Loucy (cell line): ENCODE results near the gene TCEA3.

ENCODE experiments used
- H2AFZ ChIP-seq: fragments of 200-600 bp; sonication (generic); 2 replicates; pipeline ENCODE4 v1.6.0; 2016; ENCODE audit warnings: antibody characterized with exemption, mild to moderate bottlenecking, low read length, moderate library complexity
- H3F3A ChIP-seq: fragments of 200-600 bp; 2 replicates; pipeline ENCODE4 v1.6.0; 2016; ENCODE audit warnings: antibody characterized with exemption, low read depth, mild to moderate bottlenecking
- H3K27me3 ChIP-seq: fragments of 200-600 bp; sonication (generic); 2 replicates; pipeline ENCODE4 v1.6.1; 2014; ENCODE audit warnings: low read length, mild to moderate bottlenecking; ENCODE audit not compliant: insufficient read depth, poor library complexity, severe bottlenecking
- H3K36me3 ChIP-seq: fragments of 200-600 bp; sonication (generic); 2 replicates; pipeline ENCODE4 v1.6.1; 2016; ENCODE audit warnings: low read length; ENCODE audit not compliant: insufficient read depth
- H3K4me1 ChIP-seq: fragments of 200-600 bp; sonication (generic); 2 replicates; pipeline ENCODE4 v1.5.1; 2014; ENCODE audit warnings: low read length, mild to moderate bottlenecking; ENCODE audit not compliant: insufficient read depth, poor library complexity, severe bottlenecking
- H3K4me2 ChIP-seq: fragments of 200-600 bp; sonication (generic); 2 replicates; pipeline ENCODE4 v1.6.0; 2014; ENCODE audit warnings: antibody characterized with exemption, low read length, low read depth, mild to moderate bottlenecking; ENCODE audit not compliant: poor library complexity, severe bottlenecking
- H3K4me3 ChIP-seq: fragments of 200-600 bp; sonication (generic); 2 replicates; pipeline ENCODE4 v1.5.1; 2014; ENCODE audit warnings: low read length, mild to moderate bottlenecking, mixed read lengths; ENCODE audit not compliant: poor library complexity, severe bottlenecking
- H3K79me2 ChIP-seq: fragments of 200-600 bp; sonication (generic); 2 replicates; pipeline ENCODE4 v1.6.1; 2014; ENCODE audit warnings: low read length; ENCODE audit not compliant: insufficient read depth
- H3K9ac ChIP-seq: fragments of 200-600 bp; sonication (generic); 2 replicates; pipeline ENCODE4 v1.6.0; 2014; ENCODE audit warnings: mild to moderate bottlenecking, low read depth, low read length, moderate library complexity; ENCODE audit not compliant: poor library complexity, severe bottlenecking
- H3K9me2 ChIP-seq: fragments of 200-600 bp; sonication (generic); replicated peaks from 2 replicates; pipeline ENCODE4 v1.6.1; 2016; ENCODE audit warnings: low read depth, low read length, mixed read lengths
- H3K9me3 ChIP-seq: fragments of 200-600 bp; sonication (generic); 2 replicates; pipeline ENCODE4 v1.6.1; 2014; ENCODE audit warnings: mild to moderate bottlenecking, antibody characterized with exemption, low read length, low read depth; ENCODE audit not compliant: insufficient read depth
- H4K20me1 ChIP-seq: fragments of 200-600 bp; sonication (generic); 2 replicates; pipeline ENCODE4 v1.6.0; 2014; ENCODE audit warnings: antibody characterized with exemption, low read length, mild to moderate bottlenecking; ENCODE audit not compliant: insufficient read depth, poor library complexity, severe bottlenecking
- CTCF ChIP-seq: fragments of 200-600 bp; sonication (generic); conservative IDR thresholded peaks from 2 replicates; pipeline ENCODE4 v1.5.1; 2014; ENCODE audit warnings: mild to moderate bottlenecking, antibody characterized with exemption, low read length
- EZH2phosphoT487 ChIP-seq: fragments of 200-600 bp; IDR thresholded peaks from 2 replicates; pipeline ENCODE4 v1.6.1; 2018; ENCODE audit warnings: antibody characterized with exemption, mild to moderate bottlenecking, moderate library complexity, borderline replicate concordance

Gene TCEA3

GRCh38 chr1:23471473-23472075 is 47.0 kb upstream of the TCEA3 start:
- Histone ChIP-seq H3K9ac (no peak overlapping the region), H3K4me1 (no peaks in the 10 kb centered on the region), H3K9me2 (no peaks in the 10 kb centered on the region), H4K20me1 (no peaks in the 10 kb centered on the region), H3K9me3 (no peaks in the 10 kb centered on the region), H3K4me3 (no peak overlapping the region), H3K27me3 (no peaks in the 10 kb centered on the region), H3K79me2 (no peaks in the 10 kb centered on the region), H3K4me2 (no peak overlapping the region), H3F3A (no peaks in the 10 kb centered on the region), H2AFZ (no peak overlapping the region), H3K36me3 (no peaks in the 10 kb centered on the region)
- no peak for TF ChIP-seq EZH2phosphoT487
- no peak for TF ChIP-seq CTCF

- Histone ChIP-seq H3K9me2 (no peaks in the 10 kb centered on the region), H3F3A (no peaks in the 10 kb centered on the region), H3K9ac (no peak overlapping the region), H3K9me3 (no peaks in the 10 kb centered on the region), H3K4me2 (no peak overlapping the region), H4K20me1 (no peaks in the 10 kb centered on the region), H3K4me1 (no peaks in the 10 kb centered on the region), H3K36me3 (no peaks in the 10 kb centered on the region), H3K79me2 (no peaks in the 10 kb centered on the region), H3K4me3 (no peak overlapping the region), H3K27me3 (no peaks in the 10 kb centered on the region), H2AFZ (no peak overlapping the region)
- TF ChIP-seq EZH2phosphoT487 (no peak), CTCF (no peak)
These were observed 45.9 kb upstream of the TCEA3 start for GRCh38 chr1:23470282-23471070.

- TF ChIP-seq CTCF (no peak), EZH2phosphoT487 (no peak)
- Histone ChIP-seq H3K4me1 (no peaks in the 10 kb centered on the region), H4K20me1 (no peaks in the 10 kb centered on the region), H2AFZ (no peak overlapping the region), H3F3A (no peaks in the 10 kb centered on the region), H3K9me3 (no peaks in the 10 kb centered on the region), H3K9me2 (no peaks in the 10 kb centered on the region), H3K27me3 (no peaks in the 10 kb centered on the region), H3K4me3 (no peak overlapping the region), H3K4me2 (no peak overlapping the region), H3K36me3 (no peaks in the 10 kb centered on the region), H3K9ac (no peak overlapping the region), H3K79me2 (no peaks in the 10 kb centered on the region)
These were observed 44.9 kb upstream of the TCEA3 start for GRCh38 chr1:23469372-23469982.
